Esophagus muscularis mucosa (tissue), 4 donors: Measurements from ENCODE around the gene OR1J1. TPM values are rescaled to one million over a fixed set of nuclear protein-coding genes. Genes with fewer than 3 reads are reported as not detected.

ENCODE experiments used
- DNase-seq: peaks from one replicate; pipeline ENCODE4 v3.0.0-alpha.2; 2017; ENCODE audit errors: extremely low spot score
- H3K27ac ChIP-seq, 4 donors: fragments of 200-600 bp; sonication (generic); replicated peaks in 1 of 4; 1 replicate in 3 of 4; 2 replicates in 1 of 4; pipeline ENCODE4 v1.5.1; 2016 to 2019; ENCODE audit warnings: mild to moderate bottlenecking in 1 of 4
- H3K27me3 ChIP-seq, 4 donors: fragments of 200-600 bp; sonication (generic); one replicate each; pipeline versions ENCODE4 v1.5.1 to v1.6.0; 2016 to 2019
- H3K36me3 ChIP-seq, 4 donors: fragments of 200-600 bp; sonication (generic); one replicate each; pipeline ENCODE4 v1.5.1; 2016 to 2019
- H3K4me1 ChIP-seq, 4 donors: fragments of 200-600 bp; sonication (generic); one replicate each; pipeline ENCODE4 v1.5.1; 2016 to 2019
- H3K4me3 ChIP-seq, 4 donors: fragments of 200-600 bp; sonication (generic); 1 replicate in 2 of 4; 2 replicates in 2 of 4; pipeline ENCODE4 v1.5.1; 2016 to 2019; ENCODE audit warnings: mild to moderate bottlenecking in 4 of 4, moderate library complexity in 1 of 4
- H3K9me3 ChIP-seq, 4 donors: fragments of 200-600 bp; sonication (generic); 1 replicate in 3 of 4; 2 replicates in 1 of 4; pipeline ENCODE4 v1.5.1; 2016 to 2019
- CTCF ChIP-seq, 3 experiments: fragments of 200-600 bp in 2 of 3; fragments of 450-650 bp in 1 of 3; sonication (generic) in 2 of 3; IDR thresholded peaks; one replicate each; pipeline ENCODE4 v1.5.1; 2017 to 2019; ENCODE audit warnings: antibody characterized with exemption in 3 of 3, mild to moderate bottlenecking in 2 of 3, moderate library complexity in 1 of 3
- EP300 ChIP-seq: sonication (generic); formaldehyde crosslinking; IDR thresholded peaks from one replicate; pipeline ENCODE4 v1.6.1; 2017; ENCODE audit warnings: antibody characterized with exemption
- POLR2A ChIP-seq: fragments of 450-650 bp; IDR thresholded peaks from one replicate; pipeline ENCODE4 v1.6.1; 2017; ENCODE audit warnings: antibody characterized with exemption, moderate library complexity, mild to moderate bottlenecking, low read depth
- POLR2AphosphoS5 ChIP-seq, 2 donors: sonication (generic); formaldehyde crosslinking; IDR thresholded peaks; one replicate each; pipeline ENCODE4 v1.6.1; 2017; ENCODE audit warnings: antibody characterized with exemption in 2 of 2
- WGBS: methylation state at CpG from one replicate; pipeline ENCODE4 v1.1.5; 2018; 5-methylcytosine and 5-hydroxymethylcytosine counted together
- intact Hi-C: fragments of 100-400 bp; cut with DNase I; formaldehyde crosslinking; loops from one replicate; pipeline ENCODE4 v1.15.1; 2023
- total RNA-seq, 4 donors: library from RNA; depleted of rRNA; stranded (reverse); fragments of >200 nt; gene quantifications; one replicate each; pipeline versions ENCODE4 v1.1.0 to v1.2.1, GENCODE V29; 2016

The OR1J1 gene
- total RNA-seq, 4 donors from 2014 or later: not detected

DNA sequence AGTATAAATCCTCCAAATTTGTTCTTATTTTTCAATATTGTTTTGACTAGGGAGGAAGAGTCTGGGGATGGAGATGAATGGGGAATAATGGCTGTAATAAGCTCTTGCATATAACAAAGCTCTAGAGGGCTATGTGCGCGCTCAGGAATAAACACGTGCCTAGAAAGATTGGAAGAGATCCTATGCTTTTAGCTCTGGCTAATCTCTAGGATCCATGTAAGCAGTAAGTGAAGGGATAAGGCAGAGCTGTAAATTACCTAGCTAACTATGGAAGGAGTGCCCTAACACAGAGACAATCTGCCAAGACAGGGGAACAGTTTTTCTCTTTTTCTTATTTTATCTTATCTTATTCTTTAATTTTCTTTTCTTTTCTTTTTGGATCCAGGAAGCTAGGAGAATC is 21.6 kb downstream of the OR1J1 start:
- intact Hi-C loops: loop anchor here (5.0 kb wide), 1 partner anchor 109 kb away; no protein-coding TSS in a partner anchor
- H3K36me3 ChIP-seq: no peaks in the 10 kb centered on the region
- H3K4me1 ChIP-seq: no peaks in the 10 kb centered on the region
- no peak for DNase-seq
- H3K27me3 ChIP-seq: no peaks in the 10 kb centered on the region
- H3K27ac ChIP-seq: no peak overlapping the region
- H3K4me3 ChIP-seq: no peak overlapping the region
- TF ChIP-seq POLR2AphosphoS5 (IDR thresholded peaks at IDR 0.05): no peak
- TF ChIP-seq CTCF (IDR thresholded peaks at IDR 0.05): no peak
- TF ChIP-seq EP300: no peak
- TF ChIP-seq POLR2A: no peak
- no peaks in the 10 kb centered on the region for H3K9me3 ChIP-seq
- WGBS: 74% methylated on average over 3 of the region's 3 CpGs

GRCh38 chr9:122453677-122454135 is 24.0 kb downstream of the OR1J1 start:
- WGBS: 83% methylated on average over 2 of the region's 2 CpGs
- TF ChIP-seq CTCF (IDR thresholded peaks at IDR 0.05) (no peak), POLR2A (no peak), EP300 (no peak), POLR2AphosphoS5 (IDR thresholded peaks at IDR 0.05) (no peak)
- no peaks in the 10 kb centered on the region for H3K9me3 ChIP-seq
- no peak overlapping the region for H3K27ac ChIP-seq
- no peaks in the 10 kb centered on the region for H3K36me3 ChIP-seq
- no peaks in the 10 kb centered on the region for H3K27me3 ChIP-seq
- intact Hi-C loops: loop anchor here (2.0 kb wide), 1 partner anchor 329 kb away; no protein-coding TSS in a partner anchor
- DNase-seq: no peak
- no peaks in the 10 kb centered on the region for H3K4me1 ChIP-seq
- H3K4me3 ChIP-seq: no peak overlapping the region

DNA sequence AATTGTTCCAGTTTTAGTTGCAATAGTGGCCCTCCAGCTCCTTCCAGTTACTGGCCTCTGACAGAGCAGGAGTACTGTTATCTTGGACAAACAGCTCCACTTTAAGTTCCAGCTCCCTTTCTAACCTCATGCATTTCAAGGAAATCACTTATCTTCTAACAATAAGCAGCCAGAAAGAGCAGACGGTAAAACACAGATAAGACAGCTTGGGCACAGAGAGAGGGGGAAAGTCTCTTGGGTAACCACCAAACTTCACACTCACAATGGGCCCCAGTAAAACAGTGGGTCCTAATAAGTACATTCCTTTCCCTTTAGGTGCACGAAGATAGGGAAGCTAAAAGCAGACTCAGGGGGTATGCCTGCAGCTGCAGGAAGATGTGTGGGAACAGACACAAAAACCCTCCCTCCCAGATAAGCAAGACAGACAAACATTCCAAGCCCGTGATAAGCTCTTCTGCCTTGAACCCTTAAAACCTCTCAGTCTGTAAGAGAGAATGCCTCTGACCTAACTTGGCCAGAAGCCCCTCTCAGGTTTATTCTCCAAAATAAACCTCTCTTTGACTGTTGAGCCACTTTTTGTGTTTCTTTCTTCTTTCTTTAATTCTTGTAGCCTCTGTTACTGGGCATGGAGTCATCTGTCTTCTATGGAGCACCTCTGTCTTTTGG is 30.8 kb downstream of the OR1J1 start:
- TF ChIP-seq POLR2AphosphoS5 (IDR thresholded peaks at IDR 0.05): no peak
- TF ChIP-seq CTCF (IDR thresholded peaks at IDR 0.05): no peak
- no peak for TF ChIP-seq POLR2A
- TF ChIP-seq EP300: no peak
- intact Hi-C loops: loop anchor here (5.0 kb wide), 1 partner anchor 345 kb away; no protein-coding TSS in a partner anchor
- H3K36me3 ChIP-seq: no peaks in the 10 kb centered on the region
- no peaks in the 10 kb centered on the region for H3K27me3 ChIP-seq
- WGBS: 53% methylated on average over 3 of the region's 3 CpGs
- H3K4me1 ChIP-seq: no peaks in the 10 kb centered on the region
- no peaks in the 10 kb centered on the region for H3K9me3 ChIP-seq
- DNase-seq: no peak
- H3K27ac ChIP-seq: no peak overlapping the region
- H3K4me3 ChIP-seq: no peak overlapping the region

DNA sequence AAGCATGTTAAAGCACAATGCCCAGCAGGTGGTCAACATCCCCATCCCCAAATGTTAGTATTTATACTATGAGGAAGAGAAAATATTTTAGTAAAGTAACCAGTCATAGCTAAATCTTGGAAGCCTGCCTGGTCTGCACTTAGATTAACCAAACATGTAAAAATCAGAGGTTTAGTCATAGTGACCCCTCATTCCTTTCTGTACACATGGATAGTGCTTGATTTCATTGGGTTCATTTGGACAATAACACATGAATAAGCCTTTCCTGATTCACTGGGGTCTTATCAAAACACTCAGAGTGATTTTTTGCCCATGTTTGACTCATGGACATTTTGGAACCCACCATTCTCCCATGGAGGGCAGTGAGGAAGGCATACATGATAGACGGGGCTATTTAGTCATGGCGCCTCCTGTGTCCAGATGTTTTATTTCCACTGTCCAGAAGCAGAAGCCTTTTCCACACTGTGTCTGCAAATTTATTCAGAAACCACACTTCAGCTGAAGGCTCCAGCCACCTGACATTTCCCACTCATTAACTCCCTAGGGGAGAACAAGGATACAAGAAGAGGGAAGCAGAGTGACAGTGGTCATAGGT is 32.5 kb downstream of the OR1J1 start:
- no peaks in the 10 kb centered on the region for H3K36me3 ChIP-seq
- no peak for TF ChIP-seq POLR2AphosphoS5 (IDR thresholded peaks at IDR 0.05)
- TF ChIP-seq POLR2A: no peak
- no peak for TF ChIP-seq CTCF (IDR thresholded peaks at IDR 0.05)
- TF ChIP-seq EP300: no peak
- 72% methylated on average over 2 of the region's 2 CpGs for WGBS

More for the DNA sequence above, 32.5 kb downstream of the OR1J1 start:
- Histone ChIP-seq H3K27me3 (no peaks in the 10 kb centered on the region), H3K27ac (no peak overlapping the region), H3K4me1 (no peaks in the 10 kb centered on the region), H3K4me3 (no peak overlapping the region), H3K9me3 (no peaks in the 10 kb centered on the region)
- intact Hi-C loops: loop anchor here (5.0 kb wide), 1 partner anchor 343 kb away; no protein-coding TSS in a partner anchor
- DNase-seq: no peak
